ENCODE data around the gene F7.

Gene F7

DNA sequence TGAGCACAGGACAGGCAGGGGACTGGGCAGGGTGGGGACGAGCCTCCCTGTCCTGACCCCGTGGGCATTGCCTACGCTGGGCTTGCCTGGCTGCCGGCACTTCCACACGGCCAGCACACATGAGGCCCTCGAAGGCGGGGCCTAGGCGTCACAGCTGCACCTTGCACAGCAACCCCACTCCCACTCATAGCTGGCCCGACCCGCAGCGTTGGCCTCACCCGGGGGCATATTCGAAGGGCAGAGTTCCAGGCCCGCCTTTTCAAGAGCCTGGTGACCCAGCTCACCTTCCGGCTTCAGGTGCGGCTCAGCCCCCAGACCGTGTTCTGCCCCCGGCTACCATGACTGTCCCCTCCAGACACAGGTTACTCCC is 36.0 kb downstream of the F7 start:
- DNase-seq, result no peak

DNA sequence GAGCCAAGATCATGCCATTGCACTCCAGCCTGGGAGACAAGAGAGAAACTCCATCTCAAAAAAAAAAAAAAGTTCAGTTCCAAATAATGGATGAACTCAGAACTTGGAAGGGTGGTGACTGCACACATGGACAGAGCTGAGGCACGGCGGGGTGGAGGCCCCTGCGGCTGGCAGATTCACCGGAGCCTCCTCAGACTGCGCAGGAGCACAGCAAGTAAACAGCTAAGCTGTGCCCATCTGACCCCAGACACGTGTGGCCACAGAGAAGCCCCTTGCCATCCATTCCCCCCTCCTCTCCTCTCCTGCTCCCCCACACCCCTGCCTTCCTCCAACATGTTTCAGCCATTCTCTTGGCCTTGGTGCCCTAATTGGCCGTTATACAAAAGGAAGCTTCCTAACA is 37.3 kb downstream of the F7 start:
- DNase-seq, result no peak

DNA sequence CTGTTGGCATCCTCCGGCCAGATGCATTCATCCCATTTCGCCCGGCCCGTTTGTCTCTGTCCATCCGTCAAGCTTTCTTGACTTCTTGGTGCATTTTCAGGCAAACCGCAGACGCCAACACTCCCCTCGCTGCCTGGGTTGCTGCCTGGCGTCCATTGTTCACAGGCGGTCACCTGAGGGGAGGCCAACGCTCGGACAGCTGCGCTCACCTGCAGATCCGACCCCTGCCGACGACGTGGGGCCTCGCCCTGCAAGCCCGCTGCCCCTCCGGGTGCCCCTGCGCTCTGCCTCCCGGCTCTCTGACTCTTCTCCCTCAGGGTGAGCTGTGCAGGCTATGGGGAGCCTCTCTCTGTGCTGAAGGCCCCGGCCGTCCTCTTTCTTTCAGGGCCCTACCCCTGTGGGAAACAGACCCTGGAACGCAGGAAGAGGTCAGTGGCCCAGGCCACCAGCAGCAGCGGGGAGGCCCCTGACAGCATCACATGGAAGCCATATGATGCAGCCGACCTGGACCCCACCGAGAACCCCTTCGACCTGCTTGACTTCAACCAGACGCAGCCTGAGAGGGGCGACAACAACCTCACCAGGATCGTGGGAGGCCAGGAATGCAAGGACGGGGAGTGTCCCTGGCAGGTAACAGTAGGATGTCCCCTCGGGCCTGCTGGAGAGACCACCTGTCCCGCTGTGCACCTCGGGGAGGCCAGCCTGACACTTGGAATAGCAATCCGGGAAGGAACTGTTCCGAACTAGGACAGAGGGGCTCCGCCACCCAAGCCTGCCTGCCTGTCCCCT is 38.1 kb downstream of the F7 start:
- no peak for DNase-seq

DNA sequence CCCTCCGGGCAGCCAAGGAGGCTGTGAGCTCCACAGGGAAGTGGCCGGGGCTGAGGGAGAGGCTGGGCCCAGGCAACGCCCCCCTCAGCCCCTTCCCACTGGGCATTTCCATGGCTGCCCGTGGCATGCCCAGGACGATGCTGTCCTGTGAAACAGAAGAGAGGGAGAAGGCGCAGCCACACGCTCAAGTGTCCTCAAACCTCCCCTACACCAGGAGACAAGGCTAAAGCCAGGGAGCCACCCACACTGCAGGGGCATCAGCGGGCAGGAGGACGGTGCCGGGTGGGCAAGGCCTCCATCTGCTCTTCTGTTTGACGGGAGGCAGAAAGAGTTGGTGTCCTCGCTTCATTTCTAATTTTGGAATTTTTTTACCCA is 38.7 kb downstream of the F7 start:
- DNase-seq, result no peak

DNA sequence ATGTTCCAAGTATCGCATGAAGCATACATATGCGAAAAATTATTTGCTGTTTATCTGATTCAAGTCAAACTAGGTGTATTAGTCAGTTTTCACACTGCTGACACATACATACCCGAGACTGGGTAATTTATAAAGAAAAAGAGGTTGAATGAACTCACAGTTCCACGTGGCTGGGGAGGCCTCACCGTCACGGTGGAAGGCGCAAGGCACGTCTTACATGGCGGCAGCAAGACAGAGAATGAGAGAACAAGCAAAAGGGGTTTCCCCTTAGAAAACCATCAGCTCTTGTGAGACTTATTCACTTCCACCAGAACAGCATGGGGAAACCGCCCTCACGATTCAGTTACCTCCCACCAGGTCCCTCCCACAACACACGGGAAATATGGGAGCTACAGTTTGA is 39.9 kb downstream of the F7 start:
- DNase-seq, result no peak

DNA sequence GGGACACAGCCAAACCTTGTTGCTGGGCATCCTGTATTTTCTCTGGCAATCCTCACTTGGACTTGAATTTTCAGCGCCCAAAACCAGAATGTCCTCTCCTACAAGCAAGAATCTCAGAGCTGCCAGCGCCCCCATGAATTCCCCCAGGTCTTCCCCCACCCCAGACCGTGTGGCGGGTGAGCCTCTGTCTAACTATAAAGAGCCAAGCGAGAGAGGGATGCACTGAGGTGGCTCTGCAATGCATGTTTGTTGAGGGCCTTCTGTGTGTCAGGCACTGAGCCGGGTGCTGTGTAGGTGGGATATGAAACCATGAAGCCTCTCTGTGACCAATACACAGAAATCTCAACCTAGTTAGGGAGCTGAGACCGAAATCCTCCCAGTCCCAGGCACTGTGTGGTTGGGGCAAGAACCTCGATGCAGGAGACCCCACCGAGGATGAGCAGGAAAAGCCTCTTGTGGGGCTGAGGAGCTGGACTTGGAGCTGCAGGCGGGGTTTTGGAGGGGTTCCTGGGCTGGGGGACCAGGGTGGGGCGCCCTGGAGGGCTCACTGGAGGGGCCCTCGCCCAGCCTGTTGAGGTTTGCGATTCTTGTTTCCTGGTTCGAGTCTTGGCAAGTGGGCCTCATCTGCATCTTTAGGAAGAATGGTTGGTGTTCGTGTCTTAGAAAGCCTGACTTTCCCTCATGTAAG is 40.5 kb downstream of the F7 start:
- DNase-seq, result no peak

DNA sequence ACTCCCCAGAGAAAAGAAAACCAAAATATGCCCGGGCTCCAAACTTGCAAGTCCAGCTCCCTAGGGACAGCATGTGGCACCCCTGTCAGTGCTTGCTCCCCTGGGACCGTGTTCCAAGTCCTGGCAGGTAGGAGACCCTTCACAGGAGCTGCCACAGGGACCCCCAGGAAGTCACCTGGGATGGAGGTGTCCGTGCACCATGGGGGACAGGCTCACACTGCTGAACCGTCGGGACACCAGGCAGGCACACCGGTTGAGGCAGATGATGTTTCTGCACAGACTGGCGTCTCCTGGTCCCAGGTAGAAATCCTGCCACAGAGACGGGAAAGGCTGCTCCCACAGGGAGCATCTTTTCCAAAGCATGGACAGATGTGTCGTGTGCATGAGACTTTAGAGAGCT is 41.2 kb downstream of the F7 start:
- DNase-seq, result no peak

DNA sequence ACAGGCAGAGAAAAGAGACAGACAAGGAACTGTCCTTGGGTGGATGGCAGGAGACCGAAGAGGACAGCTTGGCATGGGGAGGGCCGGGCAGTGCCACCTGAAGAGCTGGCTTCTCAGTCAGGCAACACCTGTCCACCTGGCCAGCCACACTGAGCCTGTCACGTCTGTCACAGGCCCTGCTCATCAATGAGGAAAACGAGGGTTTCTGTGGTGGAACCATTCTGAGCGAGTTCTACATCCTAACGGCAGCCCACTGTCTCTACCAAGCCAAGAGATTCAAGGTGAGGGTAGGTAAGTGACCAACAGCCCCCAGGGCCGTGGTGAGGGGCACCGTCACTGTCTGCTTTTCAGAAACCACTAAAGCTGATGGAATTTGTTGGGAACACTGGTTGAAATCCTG is 41.6 kb downstream of the F7 start:
- DNase-seq, result no peak

DNA sequence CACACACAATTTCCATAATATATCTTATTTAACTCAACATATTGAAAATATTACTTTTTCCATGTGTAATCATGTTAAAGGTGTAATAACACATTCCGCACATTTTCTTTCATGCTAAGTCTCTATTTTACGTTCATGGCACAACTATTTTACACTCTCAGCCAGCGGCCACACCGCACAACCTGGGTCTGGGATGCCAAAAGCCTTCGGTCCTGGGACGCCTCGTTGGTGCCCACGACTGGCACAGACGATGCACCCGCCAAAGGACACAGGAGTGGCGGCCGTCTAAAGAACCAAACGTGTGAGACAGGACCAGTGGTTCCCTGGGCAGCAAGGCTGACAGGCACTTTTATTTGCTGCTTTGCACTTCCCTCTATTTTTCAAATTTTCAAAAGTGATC is 42.8 kb downstream of the F7 start:
- no peak for DNase-seq

DNA sequence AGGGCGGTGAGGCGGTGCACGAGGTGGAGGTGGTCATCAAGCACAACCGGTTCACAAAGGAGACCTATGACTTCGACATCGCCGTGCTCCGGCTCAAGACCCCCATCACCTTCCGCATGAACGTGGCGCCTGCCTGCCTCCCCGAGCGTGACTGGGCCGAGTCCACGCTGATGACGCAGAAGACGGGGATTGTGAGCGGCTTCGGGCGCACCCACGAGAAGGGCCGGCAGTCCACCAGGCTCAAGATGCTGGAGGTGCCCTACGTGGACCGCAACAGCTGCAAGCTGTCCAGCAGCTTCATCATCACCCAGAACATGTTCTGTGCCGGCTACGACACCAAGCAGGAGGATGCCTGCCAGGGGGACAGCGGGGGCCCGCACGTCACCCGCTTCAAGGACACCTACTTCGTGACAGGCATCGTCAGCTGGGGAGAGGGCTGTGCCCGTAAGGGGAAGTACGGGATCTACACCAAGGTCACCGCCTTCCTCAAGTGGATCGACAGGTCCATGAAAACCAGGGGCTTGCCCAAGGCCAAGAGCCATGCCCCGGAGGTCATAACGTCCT is 43.4 kb downstream of the F7 start:
- DNase-seq, result no peak

DNA sequence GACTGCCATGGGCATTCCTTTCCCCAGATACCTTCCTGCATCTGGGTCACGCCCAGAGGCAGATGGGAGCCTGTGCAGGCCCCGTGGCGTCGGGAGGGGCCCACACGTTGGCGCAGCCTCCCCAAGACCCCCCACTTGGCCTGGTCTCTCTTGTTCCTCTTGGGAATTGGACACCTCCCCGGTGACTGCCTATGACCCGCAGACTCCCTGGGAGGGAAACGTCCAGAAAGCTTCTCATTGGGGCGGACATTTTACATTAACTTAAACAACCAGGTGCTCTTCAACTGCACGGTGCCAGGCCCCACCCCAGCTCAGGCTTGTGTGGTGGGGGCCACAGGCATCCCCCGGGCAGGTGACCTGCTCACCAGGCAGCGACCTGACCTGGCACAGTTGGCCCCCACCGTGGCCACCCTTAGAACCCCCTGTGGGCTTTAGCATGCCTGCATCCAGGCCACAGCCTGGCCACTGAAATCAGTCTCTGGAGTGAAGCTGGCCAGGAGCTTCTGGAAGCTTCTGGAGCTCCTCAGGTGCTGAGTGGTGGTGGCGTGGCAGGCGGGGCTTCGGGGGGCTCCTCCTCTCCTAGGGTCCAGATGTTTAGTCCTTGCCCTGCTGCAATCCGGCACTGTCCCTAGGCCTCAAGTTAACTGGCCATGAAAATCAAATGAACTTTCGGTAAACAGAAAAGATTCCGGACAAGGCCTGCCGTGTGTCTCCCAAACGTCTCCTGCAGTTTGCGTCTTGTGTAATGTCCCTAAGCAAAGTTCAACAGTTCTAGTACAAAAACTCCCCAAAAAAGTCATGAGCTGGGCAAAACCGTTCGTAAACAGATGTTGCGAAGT is 44.3 kb downstream of the F7 start:
- DNase-seq, result no peak

DNA sequence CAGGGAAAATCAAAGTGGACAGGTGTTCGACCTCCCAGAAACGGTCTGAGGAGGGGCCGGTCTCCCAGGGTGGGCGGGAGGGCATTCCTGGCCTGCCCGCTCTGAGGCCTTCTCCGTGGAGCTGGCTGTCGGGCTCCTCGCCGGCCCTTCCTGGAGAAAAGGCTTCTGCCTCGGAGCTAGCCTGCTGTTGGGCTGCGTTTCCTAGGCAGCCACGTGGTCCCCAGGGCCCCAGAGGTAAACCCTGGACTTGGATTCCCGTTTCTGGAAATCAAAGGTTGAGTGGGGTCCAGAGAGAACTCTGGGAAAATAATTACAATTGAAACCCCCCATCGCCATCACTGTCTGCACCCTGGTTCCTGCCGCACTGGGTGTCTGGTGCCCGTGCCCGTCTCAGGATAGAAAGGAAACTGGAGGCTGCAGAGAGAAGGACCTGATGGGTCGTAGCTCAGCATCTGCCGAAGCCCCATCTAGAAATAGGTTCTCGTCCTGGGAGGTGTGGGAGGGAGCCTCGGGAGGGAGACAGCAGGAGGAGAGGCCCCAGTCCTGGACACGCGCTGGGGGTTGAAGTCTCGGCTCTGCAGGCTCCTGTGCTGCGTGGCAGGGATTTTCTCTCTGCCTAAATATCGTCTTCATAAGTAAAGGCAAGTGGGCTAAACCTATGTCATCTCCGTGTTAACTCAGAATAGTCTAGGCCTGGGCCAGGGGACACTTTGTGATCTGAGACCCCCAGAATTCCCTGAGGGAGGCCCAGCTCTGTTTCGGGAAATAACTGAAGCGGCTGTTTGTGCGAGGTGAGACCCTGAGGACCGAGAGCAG is 45.2 kb downstream of the F7 start:
- DNase-seq, result no peak

DNA sequence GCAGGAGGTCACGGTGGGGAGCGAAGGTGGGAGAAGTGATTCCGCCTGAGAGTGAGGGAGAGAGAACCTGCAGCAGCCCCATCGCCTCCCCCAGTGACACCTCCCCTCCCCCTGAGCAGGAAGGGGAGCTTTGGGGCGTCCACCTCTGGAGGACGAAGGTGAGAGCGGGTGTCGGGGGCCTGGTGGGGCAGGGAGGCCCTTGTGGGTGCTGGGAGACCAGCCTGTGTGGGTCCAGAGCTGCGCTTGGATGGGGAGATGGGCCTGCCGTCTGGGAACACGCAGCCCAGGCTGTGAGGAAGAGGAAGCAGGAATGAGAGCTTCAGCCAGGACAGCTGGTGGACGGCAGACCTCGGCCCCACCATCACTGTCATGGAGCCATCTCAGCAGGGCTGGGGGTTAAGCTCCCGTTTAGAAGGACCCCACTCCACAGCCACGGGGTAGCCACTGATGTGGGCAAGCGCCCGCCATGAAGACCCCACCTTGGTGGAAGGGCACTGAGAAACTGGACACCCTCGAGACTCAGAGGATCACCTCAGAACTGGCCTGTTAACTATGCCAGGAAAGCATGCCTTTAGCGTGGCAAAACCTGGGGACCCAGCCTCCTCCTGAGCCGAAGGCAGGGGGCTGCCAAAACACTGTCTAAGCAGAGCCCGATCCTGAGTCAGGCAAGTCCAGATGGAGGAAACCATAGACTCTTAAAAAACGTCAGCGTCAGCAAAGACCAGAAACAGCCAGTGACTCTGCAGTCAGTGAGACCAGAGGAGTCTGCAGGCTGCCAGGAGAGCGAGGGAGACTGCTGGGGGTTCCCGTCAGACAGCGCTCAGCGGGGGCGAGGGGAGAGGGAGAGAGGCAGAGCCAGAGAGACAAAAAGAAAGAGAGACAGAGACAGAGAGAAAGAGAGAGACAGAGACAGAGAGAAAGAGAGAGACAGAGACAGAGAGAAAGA is 46.4 kb downstream of the F7 start:
- DNase-seq, result no peak

DNA sequence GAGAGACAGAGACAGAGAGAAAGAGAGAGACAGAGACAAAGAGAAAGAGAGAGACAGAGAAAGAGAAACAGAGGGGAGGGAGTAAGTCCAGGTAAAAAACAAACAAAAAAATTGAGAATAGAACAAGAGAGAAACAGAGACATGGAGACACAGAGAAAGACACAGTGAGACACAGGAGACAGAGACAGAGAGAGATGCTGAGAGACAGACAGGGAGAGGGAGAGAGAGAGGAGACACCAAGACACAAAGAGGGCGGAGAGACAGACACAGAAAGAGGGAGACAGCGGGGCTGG is 47.0 kb downstream of the F7 start:
- no peak for DNase-seq

DNA sequence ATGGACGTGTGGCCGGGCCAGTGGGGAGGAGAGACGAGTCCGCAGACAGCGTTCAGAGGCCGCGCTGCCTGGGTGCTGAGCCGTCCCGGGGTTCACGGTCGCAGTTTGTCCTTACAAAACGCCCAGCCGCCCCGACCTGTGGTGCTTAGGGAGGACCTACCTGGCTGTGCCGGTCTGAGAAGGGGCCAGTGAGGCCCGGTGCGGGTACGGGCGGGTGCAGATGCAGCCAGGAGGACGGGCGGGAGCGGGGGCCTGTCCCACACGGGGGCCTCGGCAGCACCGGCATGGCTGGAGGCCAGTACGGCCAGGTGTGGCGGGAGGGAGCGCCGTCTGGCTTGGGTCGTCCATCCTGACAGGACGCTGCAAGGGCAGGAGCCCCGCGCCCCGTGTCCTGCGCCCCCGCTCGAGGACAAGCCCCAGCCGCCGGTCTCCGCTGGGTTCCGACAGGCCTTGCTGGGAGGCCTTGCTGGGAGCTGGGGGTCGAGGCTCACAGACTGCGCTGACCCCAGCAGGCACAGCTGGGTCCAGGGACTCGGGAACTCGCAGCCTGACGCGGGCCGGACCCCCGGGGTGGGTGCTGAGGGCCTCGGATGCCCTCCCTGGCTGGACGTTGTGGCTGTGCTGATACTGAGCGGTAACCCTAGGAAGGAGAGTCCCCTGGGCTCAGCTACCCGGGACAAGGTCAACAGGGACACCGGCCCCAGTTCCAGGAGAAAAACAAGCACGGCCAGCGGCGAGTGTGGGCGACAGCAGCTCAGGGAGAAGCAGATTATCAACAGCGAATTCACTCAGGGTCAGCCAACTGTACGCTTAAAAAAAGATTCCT is 47.6 kb downstream of the F7 start:
- peak; percentile 83 for DNase-seq

DNA sequence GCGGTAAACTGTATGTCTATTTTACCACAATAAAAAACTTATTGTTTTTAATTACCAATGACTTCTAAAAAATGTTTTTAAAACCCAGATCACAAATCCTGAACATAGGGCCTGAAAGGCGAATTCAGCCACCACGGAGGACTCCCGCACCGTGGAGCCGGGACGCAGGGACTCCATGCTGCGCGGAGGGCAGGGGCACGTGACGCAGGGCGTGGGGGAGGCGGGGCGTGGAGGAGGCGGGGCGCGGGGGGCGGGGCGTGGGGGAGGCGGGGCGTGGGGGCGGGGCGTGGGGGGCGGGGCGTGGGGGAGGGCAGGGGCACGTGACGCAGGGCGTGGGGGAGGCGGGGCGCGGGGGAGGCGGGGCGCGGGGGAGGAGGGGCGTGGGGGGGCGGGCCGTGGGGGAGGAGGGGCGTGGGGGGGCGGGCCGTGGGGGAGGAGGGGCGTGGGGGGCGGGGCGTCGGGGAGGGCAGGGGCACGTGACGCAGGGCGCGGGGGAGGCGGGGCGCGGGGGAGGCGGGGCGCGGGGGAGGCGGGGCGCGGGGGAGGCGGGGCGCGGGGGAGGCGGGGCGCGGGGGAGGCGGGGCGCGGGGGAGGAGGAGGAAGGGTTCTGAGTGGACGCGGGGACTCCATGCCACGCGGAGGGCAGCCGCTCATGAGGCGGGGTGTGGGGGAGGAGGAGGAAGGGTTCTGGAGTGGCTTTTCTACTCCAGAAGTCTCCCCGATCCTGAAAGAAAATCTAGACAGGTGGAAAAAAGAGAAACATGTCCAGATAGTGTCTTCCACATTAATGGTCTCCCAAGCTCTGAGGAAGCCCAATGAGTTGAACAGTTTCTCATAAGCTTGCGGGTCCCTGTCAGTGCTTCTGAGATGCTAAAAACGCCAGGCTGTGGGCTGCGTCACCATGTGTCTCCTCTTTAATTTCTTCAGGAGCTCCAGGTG is 48.5 kb downstream of the F7 start:
- peak; percentile 83 for DNase-seq

DNA sequence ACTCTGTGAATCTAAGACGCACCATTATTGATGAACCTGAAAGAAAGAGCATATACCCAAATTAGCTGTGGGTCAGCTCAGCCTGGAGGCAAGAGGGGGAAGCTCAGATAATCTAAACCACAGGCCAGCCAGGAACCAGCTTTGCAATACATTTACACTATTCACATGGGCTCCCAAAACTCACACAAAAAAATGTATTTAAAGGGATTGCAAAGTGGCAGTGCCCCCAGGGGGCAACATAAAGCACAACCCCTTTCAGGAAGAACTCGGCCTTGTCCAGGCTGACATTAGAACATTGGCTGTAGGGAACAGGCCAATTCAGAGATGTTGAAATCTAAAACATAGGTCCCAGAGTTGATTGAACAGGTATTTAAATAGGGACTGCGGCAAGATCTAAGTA is 49.6 kb downstream of the F7 start:
- DNase-seq, result no peak

DNA sequence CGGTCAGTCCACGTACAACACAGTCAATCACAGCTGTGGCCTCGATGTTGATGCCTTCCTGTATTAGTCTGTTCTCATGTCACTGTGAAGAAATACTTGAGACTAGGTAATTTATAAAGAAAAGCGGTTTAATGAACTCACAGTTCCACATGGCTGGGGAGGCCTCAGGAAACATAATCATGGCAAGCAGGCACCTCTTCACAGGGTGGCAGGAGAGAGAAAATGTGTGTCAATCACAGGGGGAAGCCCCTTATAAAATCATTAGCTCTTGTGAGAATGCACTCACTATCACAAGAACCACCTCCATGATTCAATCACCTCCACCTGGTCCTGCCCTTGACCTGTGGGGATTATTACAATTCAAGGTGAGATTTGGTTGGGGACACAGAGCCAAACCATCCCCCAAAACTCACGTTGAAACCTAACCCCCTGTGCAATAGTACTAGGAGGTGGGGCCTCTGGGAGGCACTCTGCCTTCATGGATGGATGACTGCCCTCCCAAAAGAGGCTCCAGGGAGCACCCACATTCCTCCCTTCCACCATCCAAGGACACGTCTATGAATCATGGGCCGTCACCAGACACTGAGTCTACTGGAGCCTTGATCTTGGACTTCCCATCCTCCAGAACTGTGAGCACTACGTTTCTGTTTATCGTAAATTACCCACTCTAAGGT is 50.5 kb downstream of the F7 start:
- DNase-seq, result no peak
